Natural killer cell (primary cell): ENCODE data around the gene SLC6A3. TPM values are rescaled to one million over a fixed set of nuclear protein-coding genes. Genes with fewer than 3 reads are reported as not detected.

Experiments
- ATAC-seq, 3 donors: fragments of 150-1000 bp in 2 of 3; fragments of 200-7000 bp in 1 of 3; cut with Tn5 transposase; 1 replicate in 1 of 3; 2 replicates in 2 of 3; pipeline ENCODE4 v1.10.0; 2021; ENCODE audit warnings: mild to moderate bottlenecking in 2 of 3, moderate library complexity in 2 of 3
- DNase-seq, 2 donors: peaks; one replicate each; pipeline versions ENCODE4 v3.0.0 to v3.0.0-alpha.2; 2013 to 2021; ENCODE audit warnings: mixed read lengths in 1 of 2
- H3K27ac ChIP-seq: one replicate; pipeline ENCODE4 v1.5.1; 2013; ENCODE audit warnings: mild to moderate bottlenecking, low read length
- H3K27me3 ChIP-seq: one replicate; pipeline ENCODE4 v1.6.1; 2013; ENCODE audit warnings: low read length; ENCODE audit not compliant: control insufficient read depth, insufficient read depth
- H3K36me3 ChIP-seq: one replicate; pipeline ENCODE4 v1.6.1; 2013; ENCODE audit warnings: low read length; ENCODE audit not compliant: control insufficient read depth, insufficient read depth
- H3K4me1 ChIP-seq: one replicate; pipeline ENCODE4 v1.6.1; 2013; ENCODE audit warnings: low read length; ENCODE audit not compliant: control insufficient read depth, insufficient read depth
- H3K4me3 ChIP-seq: one replicate; pipeline ENCODE4 v1.5.1; 2013; ENCODE audit warnings: low read length
- H3K9me3 ChIP-seq: one replicate; pipeline ENCODE4 v1.6.1; 2013; ENCODE audit warnings: low read length; ENCODE audit not compliant: control insufficient read depth, insufficient read depth
- H3K27ac Mint-ChIP-seq, 2 donors: one replicate each; pipeline ENCODE4 v1.8.0; 2022; ENCODE audit warnings: mild to moderate bottlenecking in 2 of 2, mixed read lengths in 2 of 2, moderate library complexity in 1 of 2
- H3K27me3 Mint-ChIP-seq, 2 donors: one replicate each; pipeline ENCODE4 v1.8.0; 2022; ENCODE audit warnings: low read depth in 2 of 2, mixed read lengths in 2 of 2
- H3K36me3 Mint-ChIP-seq: one replicate; pipeline ENCODE4 v1.8.0; 2022; ENCODE audit warnings: mixed read lengths
- H3K4me1 Mint-ChIP-seq, 2 donors: one replicate each; pipeline ENCODE4 v1.8.0; 2022; ENCODE audit warnings: mixed read lengths in 2 of 2
- H3K4me3 Mint-ChIP-seq: one replicate; pipeline ENCODE4 v1.8.0; 2022; ENCODE audit warnings: mild to moderate bottlenecking, moderate library complexity, mixed read lengths
- H3K9me3 Mint-ChIP-seq, 2 donors: one replicate each; pipeline ENCODE4 v1.8.0; 2022; ENCODE audit warnings: mixed read lengths in 2 of 2
- CTCF ChIP-seq: fragments of 200-600 bp; IDR thresholded peaks from one replicate; pipeline ENCODE4 v1.8.0; 2022; ENCODE audit warnings: antibody characterized with exemption
- WGBS: methylation state at CpG from one replicate; pipeline ENCODE4 v1.1.7; 2013; ENCODE audit warnings: missing lambda C conversion rate; ENCODE audit not compliant: insufficient coverage; 5-methylcytosine and 5-hydroxymethylcytosine counted together
- intact Hi-C: fragments of 100-400 bp; cut with micrococcal nuclease; formaldehyde crosslinking; loops from one replicate; pipeline ENCODE4 v1.14.2; 2022
- total RNA-seq, 4 donors: library from RNA; stranded (reverse); fragments of 120-200 nt in 1 of 4; gene quantifications; one replicate each; pipeline versions ENCODE4 v1.2.3 to v1.2.4, GENCODE V29; 2013 to 2022

SLC6A3 gene
- total RNA-seq, 3 donors from 2014 or later (not counting 1 experiment from before 2014, with no cell fraction given) = not detected

GRCh38 chr5:1392261-1392660 is 53.0 kb downstream of the SLC6A3 start:
- H3K4me3 Mint-ChIP-seq = no peak overlapping the region
- H3K27me3 Mint-ChIP-seq = peaks cover 26 to 41% of the 10 kb centered on the region in 2 donors
- Histone ChIP-seq H3K4me1 (peaks cover 2% of the 10 kb centered on the region), H3K4me3 (no peak overlapping the region), H3K27ac (no peak overlapping the region), H3K9me3 (no peaks in the 10 kb centered on the region), H3K27me3 (no peaks in the 10 kb centered on the region), H3K36me3 (no peaks in the 10 kb centered on the region)
- peaks cover 3% of the 10 kb centered on the region in 2 donors for H3K4me1 Mint-ChIP-seq
- TF ChIP-seq CTCF = no peak
- ATAC-seq (no peak), DNase-seq (no peak)
- H3K27ac Mint-ChIP-seq = no peak overlapping the region
- no peaks in the 10 kb centered on the region for H3K9me3 Mint-ChIP-seq
- 76% methylated on average over 11 of the region's 11 CpGs for WGBS
- H3K36me3 Mint-ChIP-seq = no peaks in the 10 kb centered on the region
- intact Hi-C loops = no loop called here

- TF ChIP-seq CTCF = no peak
- Histone ChIP-seq H3K9me3 (no peaks in the 10 kb centered on the region), H3K4me3 (no peak overlapping the region), H3K27me3 (no peaks in the 10 kb centered on the region), H3K27ac (no peak overlapping the region), H3K36me3 (no peaks in the 10 kb centered on the region), H3K4me1 (peaks cover 7% of the 10 kb centered on the region)
- H3K36me3 Mint-ChIP-seq = no peaks in the 10 kb centered on the region
- no peak overlapping the region for H3K4me3 Mint-ChIP-seq
- H3K27me3 Mint-ChIP-seq = peaks cover 21 to 35% of the 10 kb centered on the region in 2 donors
- intact Hi-C loops = no loop called here
- 67% methylated on average over 11 of the region's 11 CpGs for WGBS
- no peak for ATAC-seq
- no peak for DNase-seq
- peaks cover 8 to 9% of the 10 kb centered on the region in 2 donors for H3K4me1 Mint-ChIP-seq
- H3K27ac Mint-ChIP-seq = no peak overlapping the region
- no peaks in the 10 kb centered on the region for H3K9me3 Mint-ChIP-seq
Measured at GRCh38 chr5:1391691-1392090, 53.5 kb downstream of the SLC6A3 start.

- DNase-seq (no peak), ATAC-seq (no peak)
- H3K36me3 ChIP-seq = no peaks in the 10 kb centered on the region
- Mint-ChIP-seq H3K27me3 (peaks cover 14 to 30% of the 10 kb centered on the region in 2 donors), H3K36me3 (no peaks in the 10 kb centered on the region), H3K9me3 (no peaks in the 10 kb centered on the region), H3K4me1 (peaks cover 15% of the 10 kb centered on the region in 2 donors), H3K4me3 (no peak overlapping the region), H3K27ac (no peak overlapping the region)
- TF ChIP-seq CTCF = no peak
- 84% methylated on average over 21 of the region's 21 CpGs for WGBS
- H3K4me3 ChIP-seq = no peak overlapping the region
- H3K9me3 ChIP-seq = no peaks in the 10 kb centered on the region
- intact Hi-C loops = no loop called here
- no peak overlapping the region for H3K27ac ChIP-seq
- no peaks in the 10 kb centered on the region for H3K27me3 ChIP-seq
- H3K4me1 ChIP-seq = peaks cover 11% of the 10 kb centered on the region
Measured at GRCh38 chr5:1390861-1391600, 54.2 kb downstream of the SLC6A3 start.

GRCh38 chr5:1390333-1390732 is 54.9 kb downstream of the SLC6A3 start:
- 67% methylated on average over 7 of the region's 7 CpGs for WGBS
- Mint-ChIP-seq H3K4me1 (peaks cover 20 to 21% of the 10 kb centered on the region in 2 donors), H3K36me3 (no peaks in the 10 kb centered on the region), H3K9me3 (no peaks in the 10 kb centered on the region), H3K27ac (no peak overlapping the region), H3K27me3 (peaks cover 9 to 24% of the 10 kb centered on the region in 2 donors), H3K4me3 (no peak overlapping the region)
- no peak for ATAC-seq
- Histone ChIP-seq H3K27me3 (no peaks in the 10 kb centered on the region), H3K4me1 (peaks cover 16% of the 10 kb centered on the region), H3K36me3 (no peaks in the 10 kb centered on the region), H3K4me3 (no peak overlapping the region), H3K27ac (no peak overlapping the region), H3K9me3 (no peaks in the 10 kb centered on the region)
- intact Hi-C loops = no loop called here
- no peak for TF ChIP-seq CTCF
- no peak for DNase-seq
